Left cardiac atrium (tissue), 4 donors: ENCODE data around the gene GPBP1L1. TPM values are rescaled to one million over a fixed set of nuclear protein-coding genes. Genes with fewer than 3 reads are reported as not detected.
"Not testable (repeated sequence)": the region's sequence is repeated elsewhere in the genome, so short reads cannot be mapped to it uniquely, and the experiment has no call there.

Source experiments
- ATAC-seq, 2 donors: fragments of 200-7000 bp; cut with Tn5 transposase; one replicate each; pipeline ENCODE4 v1.9.1; 2020; ENCODE audit warnings: mild to moderate bottlenecking in 2 of 2, moderate library complexity in 2 of 2
- DNase-seq: peaks from one replicate; pipeline ENCODE4 v3.0.0-alpha.2; 2020
- intact Hi-C, 2 donors: fragments of 100-400 bp; cut with DNase I; formaldehyde crosslinking; loops; one replicate each; pipeline versions ENCODE4 v1.14.1 to v1.15.1; 2022 to 2023
- total RNA-seq, 2 donors: library from RNA; stranded (reverse); fragmentation: NEBNext Ultra II Directional; extraction: Animal tissue kit (Norgen Biotek cat#: 25700); gene quantifications; one replicate each; pipeline ENCODE4 v1.2.1, GENCODE V29; 2021
- donor health status: DM: no; HTN: yes; CAD: no.
- donor health status: DM: no; HTN: yes; CAD: no; lungs with severe emphysema.
- donor health status: DM: yes; HTN: yes; CAD: no.
- donor health status: Dilated cardiomyopathy.

The GPBP1L1 gene
- total RNA-seq, 2 donors from 2014 or later: 69.0 to 71.6 TPM

DNA sequence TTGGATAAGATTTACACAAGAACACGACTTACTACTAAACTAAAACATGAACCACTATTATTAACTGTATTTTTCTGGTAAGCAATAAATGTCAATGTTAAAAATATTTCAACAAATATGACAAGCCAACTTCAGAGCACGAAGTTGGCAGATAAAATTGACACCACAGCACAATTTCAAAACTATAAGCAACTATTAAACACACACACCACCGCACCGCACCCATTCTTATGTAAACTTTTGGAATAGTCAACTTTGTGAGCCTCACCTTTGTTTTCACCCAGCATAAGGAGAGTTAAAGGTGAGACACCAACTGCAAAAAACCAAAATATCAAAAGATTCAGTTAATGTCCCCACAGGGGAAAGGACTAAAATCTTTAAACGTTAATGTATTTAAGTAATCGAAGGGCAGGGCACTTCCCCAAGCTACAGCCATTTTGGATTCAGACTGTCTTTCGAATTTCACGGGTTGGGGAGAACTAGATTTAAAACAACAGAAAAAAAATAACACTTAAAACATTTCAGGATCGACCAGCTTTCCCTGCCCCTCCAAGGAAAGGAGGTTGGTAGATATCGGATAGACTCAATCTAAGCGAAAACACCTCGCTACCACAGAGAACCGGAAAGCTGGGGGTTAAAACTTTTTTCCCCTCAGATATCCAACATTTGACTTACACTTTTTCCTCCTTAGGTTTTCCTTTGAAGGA is 872 bp downstream of the GPBP1L1 start:
- ATAC-seq (no peak), DNase-seq (no peak)
- intact Hi-C loops: no loop called here

DNA sequence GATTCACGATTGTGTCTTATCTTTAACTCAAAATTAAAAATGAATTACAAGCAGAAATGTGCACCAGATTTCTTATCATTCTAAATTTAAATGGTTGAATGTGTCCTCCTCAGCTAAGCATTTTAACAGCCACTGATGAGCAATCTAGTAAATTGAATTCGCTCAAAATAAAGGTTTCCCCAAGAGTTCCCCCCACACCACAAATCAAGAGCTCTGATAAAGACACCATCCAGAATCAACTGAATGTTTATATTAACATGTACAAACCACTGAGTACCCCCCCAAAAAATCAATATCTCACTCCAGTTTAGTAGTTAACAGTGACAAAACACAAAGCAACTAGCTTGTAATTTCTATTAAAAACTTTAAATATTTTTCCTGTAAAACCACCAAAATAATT is 1.9 kb downstream of the GPBP1L1 start:
- intact Hi-C loops: no loop called here
- ATAC-seq: no peak
- no peak for DNase-seq

DNA sequence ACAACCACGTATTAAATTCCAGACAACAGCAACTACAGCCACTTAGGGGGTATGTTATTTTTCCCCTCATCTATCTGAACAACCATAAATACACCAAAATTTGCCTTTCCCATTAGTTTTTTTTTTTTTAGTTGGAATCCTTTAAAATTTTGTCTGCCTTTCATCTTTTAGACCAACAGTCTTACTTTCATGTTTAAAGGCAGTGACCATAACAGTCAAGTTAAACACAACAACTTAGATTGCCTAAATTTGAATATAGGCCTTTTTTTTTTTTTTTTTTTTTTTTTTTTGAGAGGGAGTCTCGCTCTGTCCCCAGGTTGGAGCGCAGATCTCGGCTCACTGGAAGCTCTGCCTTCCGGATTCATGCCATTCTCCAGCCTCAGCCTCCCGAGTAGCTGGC is 3.4 kb downstream of the GPBP1L1 start:
- ATAC-seq (no peak), DNase-seq (no peak)
- intact Hi-C loops: no loop called here

GRCh38 chr1:45679123-45679522 is 7.2 kb downstream of the GPBP1L1 start:
- peak in 1 of 2 donors; percentile 51 for ATAC-seq

DNA sequence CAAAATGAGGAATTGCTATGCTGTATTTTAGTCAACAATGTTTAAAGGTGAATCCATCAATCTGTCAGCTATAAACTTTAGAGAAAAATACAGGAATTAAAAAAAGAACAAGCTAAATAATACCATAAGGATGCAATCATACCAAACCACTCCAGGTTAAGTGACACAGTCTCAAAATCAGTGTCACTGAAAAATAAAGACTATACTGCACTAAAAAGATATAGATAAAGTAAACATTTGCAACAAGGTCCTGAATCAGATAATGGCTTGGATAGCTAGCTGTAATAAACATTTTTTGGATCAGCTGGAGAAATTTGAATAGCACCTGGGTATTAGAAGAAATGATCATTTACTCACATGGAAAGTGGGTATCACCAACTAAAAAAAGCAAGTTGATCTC is 7.8 kb downstream of the GPBP1L1 start:
- no peak for DNase-seq
- intact Hi-C loops: no loop called here
- no peak for ATAC-seq

More at GRCh38 chr1:45679123-45679522, 7.2 kb downstream of the GPBP1L1 start:
- intact Hi-C loops: no loop called here
- DNase-seq: no peak

DNA sequence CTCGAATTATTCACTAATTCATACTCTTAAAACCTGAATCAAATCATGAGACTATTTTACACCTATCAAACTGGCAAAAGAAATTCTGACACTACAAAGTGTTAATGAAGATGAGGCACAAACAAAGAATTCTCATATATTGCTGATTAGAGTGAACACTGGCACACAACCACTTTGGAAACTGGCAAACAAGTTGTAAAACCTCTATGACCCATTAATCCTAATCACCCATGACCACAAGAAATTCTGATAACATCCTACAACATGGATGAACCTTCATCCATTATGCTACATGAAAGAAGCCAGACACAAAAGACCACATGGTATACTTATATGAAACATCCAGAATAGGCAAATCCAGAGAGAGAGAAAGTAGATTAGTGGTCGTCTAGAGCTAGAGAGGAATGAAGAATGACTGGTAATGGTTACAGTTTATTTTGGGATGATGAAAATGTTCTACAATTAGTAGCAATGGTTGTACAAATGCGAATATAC is 8.5 kb downstream of the GPBP1L1 start:
- DNase-seq (no peak), ATAC-seq (no peak)
- intact Hi-C loops: no loop called here

DNA sequence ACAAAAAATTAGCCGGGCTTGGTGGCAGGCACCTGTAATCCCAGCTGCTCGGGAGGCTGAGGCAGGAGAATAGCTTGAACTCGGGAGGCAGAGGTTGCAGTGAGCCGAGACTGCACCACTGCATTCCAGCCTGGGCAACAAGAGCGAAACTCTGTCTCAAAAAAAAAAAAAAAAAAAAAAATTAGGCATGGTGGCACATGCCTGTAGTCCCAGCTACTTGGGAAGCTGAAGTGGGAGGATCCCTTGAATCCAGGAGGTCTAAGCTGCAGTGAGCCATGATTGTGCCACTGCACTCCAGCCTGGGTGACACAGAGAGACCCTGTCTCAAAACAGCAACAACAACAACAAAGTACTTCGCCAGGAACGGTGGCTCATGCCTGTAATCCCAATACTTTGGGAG is 9.8 kb downstream of the GPBP1L1 start:
- intact Hi-C loops, ATAC-seq, DNase-seq: not testable (repeated sequence)

DNA sequence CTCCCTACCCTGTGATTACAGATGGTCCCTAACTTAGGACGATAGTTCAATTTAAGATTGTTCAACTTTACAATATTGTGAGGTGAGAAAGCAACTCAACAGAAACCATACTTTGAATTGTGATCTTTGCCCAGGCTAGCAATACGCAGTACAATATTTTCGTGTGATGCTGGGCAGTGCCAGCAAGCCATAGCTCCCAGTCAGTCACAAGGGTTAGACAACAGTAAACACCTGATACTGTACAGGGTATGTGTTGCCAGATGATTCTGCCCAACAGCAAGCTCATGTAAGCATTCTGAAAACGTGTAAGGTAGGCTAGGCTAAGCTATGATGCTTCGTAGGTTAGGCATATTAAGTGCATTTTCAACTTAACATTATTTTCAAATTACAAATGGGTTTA is 11.9 kb downstream of the GPBP1L1 start:
- intact Hi-C loops: no loop called here
- DNase-seq (no peak), ATAC-seq (peak in 1 of 2 donors; percentile 45)

DNA sequence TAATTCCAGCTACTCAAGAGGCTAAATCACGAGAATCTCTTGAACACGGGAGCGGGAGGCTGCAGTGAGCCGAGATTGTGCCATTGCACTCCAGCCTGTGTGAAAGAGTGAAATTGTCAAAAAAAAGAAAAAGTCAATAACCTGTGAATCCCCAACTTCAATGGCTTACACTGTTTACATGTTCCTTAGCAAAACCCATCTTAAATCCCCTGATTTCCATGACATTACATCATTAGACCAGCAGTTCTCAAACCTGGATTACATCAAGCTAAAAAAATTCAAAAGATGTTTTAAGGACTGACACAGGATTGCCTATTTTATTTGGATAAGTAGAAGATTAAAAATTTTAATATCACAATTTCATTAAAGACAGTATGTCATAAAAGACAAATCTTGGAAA is 12.4 kb downstream of the GPBP1L1 start:
- intact Hi-C loops: no loop called here
- DNase-seq (no peak), ATAC-seq (no peak)

DNA sequence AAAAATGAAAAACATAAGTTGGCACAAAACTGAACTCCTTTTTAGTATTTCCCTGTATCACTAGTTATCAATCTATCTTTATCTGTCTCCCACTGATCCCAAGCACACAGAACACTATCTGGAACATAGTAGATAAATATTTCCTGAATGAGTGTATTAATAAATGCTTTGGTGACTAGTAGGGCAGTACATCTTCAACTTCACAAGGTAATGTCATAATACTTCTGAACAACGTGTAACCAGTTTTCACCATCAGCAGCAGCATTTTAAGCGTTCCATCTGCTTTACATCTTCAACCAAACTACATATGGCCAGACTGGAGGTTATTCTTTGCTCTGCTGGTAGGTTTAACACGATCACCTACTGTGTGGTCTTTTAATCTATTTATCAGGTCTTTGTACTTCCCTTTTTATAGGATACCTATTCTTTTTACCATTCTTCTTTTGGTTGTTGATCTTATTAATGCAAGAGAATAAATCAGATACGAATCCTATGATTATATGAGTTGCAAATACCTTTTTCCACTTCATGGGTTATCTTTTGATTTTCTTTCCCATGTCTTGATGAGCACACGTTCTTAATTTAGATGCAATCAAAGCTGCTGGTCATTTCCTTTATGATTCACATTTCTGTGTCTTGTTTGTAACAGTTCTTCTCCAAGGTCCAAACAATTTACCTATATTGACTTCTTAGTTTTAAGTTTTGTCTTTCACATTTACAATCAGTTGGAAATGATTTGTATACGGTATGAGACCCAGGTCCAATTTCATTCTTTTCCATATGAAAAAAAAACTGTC is 16.3 kb downstream of the GPBP1L1 start:
- intact Hi-C loops: no loop called here
- ATAC-seq (no peak), DNase-seq (no peak)

DNA sequence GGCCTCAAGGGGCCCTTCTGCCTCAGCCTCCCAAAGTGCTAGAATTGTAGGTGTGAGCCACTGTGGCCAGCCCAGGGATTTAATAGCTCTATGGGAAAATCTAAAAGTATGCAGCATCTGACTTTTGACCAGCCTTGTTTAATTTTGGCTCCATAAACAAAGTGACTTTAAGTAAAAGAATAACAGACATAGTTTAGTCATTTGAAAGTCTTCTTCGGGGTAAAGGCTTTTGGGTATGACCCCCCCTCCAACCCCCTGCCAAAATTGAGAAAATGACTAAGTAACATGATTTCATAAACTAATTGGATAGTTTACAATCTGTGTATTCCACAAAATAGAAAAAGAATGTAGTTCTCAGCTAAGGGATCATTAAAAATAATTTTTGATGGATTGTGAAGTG is 17.0 kb downstream of the GPBP1L1 start:
- no peak for ATAC-seq
- intact Hi-C loops: no loop called here
- DNase-seq: no peak

DNA sequence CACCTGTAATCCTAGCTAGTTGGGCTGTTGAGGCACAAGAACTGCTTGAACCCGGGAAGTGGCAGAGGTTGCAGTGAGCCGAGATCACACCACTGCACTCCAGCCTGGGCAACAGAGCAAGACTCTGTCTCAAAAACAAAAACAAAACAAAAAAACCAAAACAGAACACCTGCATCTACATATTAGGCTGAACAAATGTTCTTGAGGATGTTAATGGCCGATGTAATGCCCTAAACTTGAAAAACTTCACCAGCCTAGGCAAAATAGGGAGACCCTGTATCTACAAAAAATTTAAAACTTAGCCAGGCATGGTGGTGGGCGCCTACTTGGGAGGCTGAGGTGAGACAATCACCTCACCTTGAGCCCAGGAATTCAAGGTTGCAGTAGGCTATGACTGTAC is 17.8 kb downstream of the GPBP1L1 start:
- intact Hi-C loops: no loop called here
- no peak for ATAC-seq
- DNase-seq: no peak

- DNase-seq (no peak), ATAC-seq (no peak)
- intact Hi-C loops: no loop called here
These were observed 18.8 kb downstream of the GPBP1L1 start for GRCh38 chr1:45667321-45668111.

- no peak for ATAC-seq
- intact Hi-C loops: no loop called here
- DNase-seq: no peak
These were observed 19.5 kb downstream of the GPBP1L1 start for GRCh38 chr1:45666836-45667235.

GRCh38 chr1:45660336-45660735 is 26.0 kb downstream of the GPBP1L1 start:
- no peak for DNase-seq
- no peak for ATAC-seq
- intact Hi-C loops: no loop called here

- intact Hi-C loops: no loop called here
- no peak for DNase-seq
- no peak for ATAC-seq
These were observed 27.1 kb downstream of the GPBP1L1 start for GRCh38 chr1:45659222-45659621.

- intact Hi-C loops: no loop called here
These were observed 28.2 kb downstream of the GPBP1L1 start for GRCh38 chr1:45658171-45658570.

GRCh38 chr1:45656573-45657226 is 29.6 kb downstream of the GPBP1L1 start:
- no peak for DNase-seq
- no peak for ATAC-seq
- intact Hi-C loops: no loop called here

More at GRCh38 chr1:45658171-45658570, 28.2 kb downstream of the GPBP1L1 start:
- no peak for ATAC-seq
- DNase-seq: no peak

GRCh38 chr1:45654540-45655280 is 31.6 kb downstream of the GPBP1L1 start:
- no peak for DNase-seq
- intact Hi-C loops: no loop called here
- ATAC-seq: no peak
